A673 (cell line): ENCODE results near the gene DPRX.

Experiments used
- CTCF ChIP-seq: fragments of 300-800, 200-600 bp; sonication (generic); conservative IDR thresholded peaks from 2 replicates; pipeline ENCODE4 v1.5.1; 2017; ENCODE audit warnings: low read depth, mild to moderate bottlenecking, antibody characterized with exemption, low read length, moderate library complexity, mixed read lengths
- EZH2 ChIP-seq: fragments of 200-600 bp; sonication (generic); IDR thresholded peaks from 2 replicates; pipeline ENCODE4 v1.6.1; 2017; ENCODE audit warnings: borderline replicate concordance, low read depth, mild to moderate bottlenecking, mixed read lengths, antibody characterized with exemption, low read length; ENCODE audit not compliant: poor library complexity, severe bottlenecking

GRCh38 chr19:53670345-53670744, 38.5 kb downstream of the DPRX start:
- TF ChIP-seq EZH2 = no peak
- no peak for TF ChIP-seq CTCF
